Stimulated activated CD8-positive, alpha-beta memory T cell treated with anti-CD3 and anti-CD28 coated beads, Interleukin-4, amount 100 ng/mL, for 4 hours (primary cell): Measurements from ENCODE around the gene GALNT16.
"Not testable (repeated sequence)": the region's sequence is repeated elsewhere in the genome, so short reads cannot be mapped to it uniquely, and the experiment has no call there.

ENCODE experiments used
- DNase-seq, 2 donors: peaks; one replicate each; pipeline ENCODE4 v3.0.0-alpha.2; 2020; ENCODE audit warnings: low read depth in 2 of 2, low spot score in 1 of 2

The GALNT16 gene

DNA sequence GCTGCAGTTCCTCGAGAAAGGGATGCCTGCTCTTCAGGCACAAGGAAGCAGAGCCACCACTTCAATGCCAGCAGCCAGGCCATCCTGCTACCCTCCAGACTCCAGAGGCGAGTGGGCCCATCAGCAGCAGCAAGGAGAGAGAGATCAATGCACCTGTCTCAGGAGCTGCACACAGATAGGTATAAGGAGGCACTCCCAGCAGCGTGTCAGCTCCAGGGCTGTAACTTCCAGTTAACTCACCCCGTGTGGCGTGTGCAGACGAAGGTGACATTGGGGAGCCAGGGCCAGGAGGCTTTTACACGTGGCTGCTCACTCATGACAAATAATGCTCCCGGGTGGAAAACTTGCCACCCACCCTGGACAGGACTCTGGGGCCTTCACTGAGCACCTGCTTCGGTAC, 24.2 kb downstream of the GALNT16 start:
- DNase-seq: no peak

GRCh38 chr14:69285661-69286255, 25.8 kb downstream of the GALNT16 start:
- DNase-seq: no peak

DNA sequence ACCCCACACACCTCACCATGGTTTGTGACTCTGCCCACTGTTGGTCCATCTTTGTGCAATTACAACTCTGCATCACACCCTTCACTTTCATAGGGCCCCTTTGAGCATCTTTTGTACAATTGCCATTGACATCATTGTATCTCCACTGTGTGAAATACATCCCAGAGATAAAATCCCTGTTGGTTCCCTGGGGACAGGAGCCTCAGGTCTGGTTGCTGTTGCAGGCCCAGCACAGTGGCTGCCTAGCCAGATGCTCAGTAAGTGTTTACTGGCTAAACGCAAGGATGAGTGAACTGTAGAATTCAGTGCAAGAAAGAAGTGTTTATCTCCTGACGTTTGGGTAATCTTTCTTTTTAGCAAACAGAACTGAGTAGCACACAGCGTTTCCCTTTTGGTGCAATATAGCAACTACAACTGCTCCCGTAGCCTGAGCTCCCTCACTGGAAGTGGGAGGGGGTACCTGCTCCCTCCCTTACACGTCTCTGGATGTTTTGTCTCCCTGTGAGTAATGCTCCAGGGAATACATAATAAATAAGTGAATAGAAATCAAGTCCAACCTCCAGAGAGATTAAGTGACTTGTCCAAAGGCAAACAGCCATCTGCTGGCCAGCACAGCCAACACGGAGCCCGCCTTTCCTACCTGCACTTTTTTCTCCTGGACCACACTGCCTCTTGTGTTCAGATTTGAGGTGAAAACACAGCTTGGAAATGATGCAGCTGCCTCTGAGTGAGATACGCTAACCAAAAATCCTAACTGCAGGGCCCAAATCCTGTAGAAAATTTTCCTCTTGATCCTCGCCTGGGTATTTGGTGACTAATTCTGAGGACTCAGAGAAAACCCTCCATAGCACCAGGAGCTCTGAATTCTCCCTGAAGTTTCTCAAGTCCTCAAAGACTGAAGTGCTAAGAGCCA, 27.4 kb downstream of the GALNT16 start:
- no peak for DNase-seq

DNA sequence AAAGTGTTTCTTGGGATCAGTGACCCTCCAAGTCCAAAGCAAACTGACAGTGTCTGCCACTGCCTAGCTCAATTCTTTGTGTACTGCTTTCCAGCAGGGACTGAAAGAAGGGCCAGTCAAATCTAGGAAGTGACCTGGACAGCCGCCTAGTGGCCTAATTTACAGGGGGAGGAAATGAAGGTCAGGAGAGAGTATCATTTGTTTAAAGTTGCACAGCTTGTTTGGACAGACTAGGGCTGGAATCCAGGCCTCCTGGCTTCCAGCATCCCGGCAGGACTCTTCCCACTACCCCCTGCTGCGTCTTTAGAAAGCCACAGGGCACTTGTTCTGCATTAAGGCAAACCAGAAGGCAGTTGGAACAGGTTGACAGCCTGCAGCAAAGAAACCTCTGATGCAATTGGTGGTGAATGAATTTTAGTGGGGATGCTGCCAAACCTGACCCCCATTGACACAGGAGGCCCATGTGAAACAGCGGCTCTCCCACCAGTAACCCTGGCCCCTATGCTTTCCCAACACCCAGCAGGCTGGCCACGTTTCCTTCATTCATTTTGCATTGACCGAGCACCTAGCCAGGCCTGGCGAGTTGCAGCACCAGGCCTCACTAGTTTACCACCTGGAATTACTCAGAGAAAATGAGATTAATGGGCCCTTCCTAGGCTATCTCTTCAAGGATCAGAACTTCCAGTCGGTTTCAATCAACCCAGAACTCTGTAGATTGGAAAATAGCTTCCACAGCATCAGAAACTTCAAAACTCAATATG, 28.2 kb downstream of the GALNT16 start:
- no peak for DNase-seq

DNA sequence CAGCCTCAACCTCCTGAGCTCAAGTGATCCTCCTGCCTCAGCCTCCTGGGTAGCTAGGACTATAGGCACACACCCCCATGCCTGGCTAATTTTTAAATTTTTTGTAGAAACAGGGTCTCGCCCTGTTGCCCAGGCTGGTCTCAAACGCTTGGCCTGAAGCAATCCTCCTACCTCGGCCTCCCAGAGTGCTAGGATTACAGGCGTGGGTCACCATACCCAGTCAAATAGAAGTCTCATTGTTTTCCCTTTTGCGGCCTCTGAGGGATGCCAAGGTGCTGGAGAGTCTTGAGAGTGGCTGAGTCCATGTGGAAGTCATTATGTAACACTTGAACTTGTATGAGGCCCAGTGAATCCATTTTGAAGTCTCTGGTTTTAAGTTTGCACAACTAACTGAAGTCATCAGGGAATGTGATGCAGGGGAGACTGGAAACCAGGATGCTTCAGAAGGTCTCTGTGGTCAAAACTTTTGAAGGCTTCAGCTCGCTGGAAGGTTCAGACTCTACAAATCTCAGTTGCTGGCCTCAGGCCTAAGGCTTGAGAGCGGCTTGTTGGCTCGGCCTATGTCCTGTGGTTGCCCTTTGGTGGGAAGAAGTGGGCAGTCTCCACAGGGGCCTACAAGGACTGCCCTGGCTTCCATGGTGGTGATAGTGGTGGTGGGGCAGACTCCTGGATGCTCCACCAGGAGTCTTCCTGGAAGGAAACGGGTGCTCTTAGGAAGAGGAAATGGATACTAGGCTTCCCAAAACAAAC, 29.2 kb downstream of the GALNT16 start:
- no peak for DNase-seq

- no peak for DNase-seq
These were observed 30.0 kb downstream of the GALNT16 start for GRCh38 chr14:69289811-69290520.

GRCh38 chr14:69290881-69291280, 30.9 kb downstream of the GALNT16 start:
- DNase-seq: not testable (repeated sequence)

- no peak for DNase-seq
These were observed 31.4 kb downstream of the GALNT16 start for GRCh38 chr14:69291396-69291795.

DNA sequence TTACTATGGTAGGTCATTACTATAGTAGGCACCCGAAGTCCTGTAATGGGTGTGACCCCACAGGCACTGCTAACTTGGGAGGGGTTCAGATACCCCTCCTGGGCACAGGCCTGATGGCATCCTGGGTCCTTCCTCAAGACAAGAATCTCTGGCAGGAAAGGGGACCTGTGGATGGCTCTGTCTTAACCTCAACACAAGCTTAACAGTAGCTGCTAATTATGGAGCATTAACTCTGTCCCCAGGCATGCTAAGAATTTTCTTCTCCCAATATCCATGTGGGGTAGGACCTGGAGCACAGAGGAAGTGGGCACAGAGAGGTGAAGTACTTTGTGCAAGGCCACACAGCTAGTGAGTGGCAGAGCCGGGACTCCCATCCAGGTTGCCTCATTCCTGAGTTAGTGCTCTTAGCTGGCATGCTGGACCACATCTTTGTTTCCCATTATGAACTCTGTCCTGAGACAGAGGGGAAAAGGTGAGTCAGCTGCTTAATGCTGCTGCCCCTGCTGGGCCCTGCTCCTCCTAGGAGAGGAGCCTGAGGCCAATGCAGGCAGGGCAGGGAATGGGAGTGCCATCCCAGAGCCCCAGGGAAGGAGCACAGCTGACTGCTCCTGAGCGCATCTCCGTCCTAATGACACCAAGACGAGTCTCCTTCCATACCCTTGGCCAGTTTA, 32.1 kb downstream of the GALNT16 start:
- no peak for DNase-seq

GRCh38 chr14:69298131-69299071, 38.4 kb downstream of the GALNT16 start:
- no peak for DNase-seq

DNA sequence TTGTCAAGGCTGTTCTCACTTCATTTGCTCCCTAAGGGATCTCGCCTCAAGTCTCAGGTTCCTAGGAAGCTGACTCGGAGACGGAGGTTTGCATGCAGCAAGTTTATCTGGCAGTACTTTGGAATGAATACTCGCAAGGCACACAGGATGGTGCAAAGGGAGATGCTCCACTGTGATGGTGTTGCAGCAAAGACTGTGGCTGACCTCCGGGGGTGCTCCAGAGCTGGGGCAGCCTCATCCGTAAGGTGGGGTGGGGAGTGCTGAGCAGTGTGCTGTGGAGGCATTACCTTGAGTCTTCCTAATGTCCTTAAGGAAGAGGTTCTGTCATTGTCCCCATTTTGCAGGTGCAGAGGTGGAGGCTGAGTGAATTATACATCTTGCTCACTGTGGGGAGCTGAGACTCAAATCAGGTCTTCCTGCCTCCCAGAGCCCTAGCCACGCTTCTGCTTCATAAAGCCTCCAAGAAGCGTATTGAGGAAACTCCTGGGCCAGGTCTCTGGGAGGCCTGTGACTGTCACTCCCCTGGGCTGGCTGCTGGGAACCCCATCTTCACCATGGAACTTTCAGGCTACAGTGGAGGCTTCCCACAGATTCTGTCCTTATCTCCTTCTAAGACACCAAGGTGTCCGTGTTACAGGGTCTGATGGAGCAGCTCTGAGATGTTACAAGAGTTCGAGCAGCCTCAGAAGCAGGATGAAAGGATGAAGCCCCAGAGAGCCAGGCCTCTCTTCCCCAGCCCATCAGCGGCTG, 39.5 kb downstream of the GALNT16 start:
- DNase-seq: no peak

- DNase-seq: no peak
These were observed 40.8 kb downstream of the GALNT16 start for GRCh38 chr14:69300601-69301221.

- DNase-seq: no peak
These were observed 43.1 kb downstream of the GALNT16 start for GRCh38 chr14:69303086-69303485.

DNA sequence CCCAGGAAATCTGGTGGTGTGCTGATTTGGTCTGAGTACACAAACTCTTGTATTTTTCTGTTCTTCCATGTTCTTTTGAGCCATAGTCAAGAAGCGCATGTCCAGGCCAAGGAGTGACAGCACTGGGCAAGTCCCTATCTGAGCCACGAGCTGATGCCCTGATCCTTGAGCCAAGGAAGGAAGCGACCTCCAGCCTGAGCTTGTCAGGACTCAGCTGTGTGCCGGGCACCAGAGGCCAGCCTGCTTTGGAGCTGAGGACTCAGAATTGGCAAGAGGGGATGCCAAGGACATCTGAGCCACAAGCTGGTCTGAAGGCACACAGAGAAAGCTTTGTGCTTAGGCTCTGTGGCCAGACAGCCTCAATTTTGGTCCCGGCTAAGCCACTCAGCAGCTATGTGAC, 52.6 kb downstream of the GALNT16 start:
- no peak for DNase-seq

GRCh38 chr14:69313176-69313575, 53.2 kb downstream of the GALNT16 start:
- DNase-seq: no peak

GRCh38 chr14:69314327-69314726, 54.4 kb downstream of the GALNT16 start:
- no peak for DNase-seq

DNA sequence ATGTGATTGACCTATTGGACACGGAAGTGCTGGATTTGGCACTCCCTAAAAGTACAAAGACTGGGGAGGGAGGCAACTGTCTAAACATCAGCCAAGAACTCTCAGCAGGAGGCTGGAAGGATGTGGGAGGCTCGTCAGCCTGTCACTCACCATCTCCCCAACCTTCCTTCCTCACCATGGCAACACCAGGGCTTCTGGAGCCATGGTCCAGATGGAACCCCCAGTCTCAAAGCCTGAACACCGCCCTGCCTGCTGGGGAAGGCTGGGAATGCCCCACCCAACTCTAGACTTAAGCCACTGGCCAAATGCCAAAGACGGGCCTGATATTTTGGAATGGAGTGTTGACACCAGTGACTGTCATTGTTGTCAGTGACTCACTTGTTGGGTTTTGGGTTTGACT, 55.3 kb downstream of the GALNT16 start:
- no peak for DNase-seq
